Tibial nerve (tissue), 4 donors: Measurements from ENCODE around the gene SORCS2. TPM values are rescaled to one million over a fixed set of nuclear protein-coding genes. Genes with fewer than 3 reads are reported as not detected.

Experiments used
- DNase-seq, 2 donors: peaks; one replicate each; pipeline ENCODE4 v3.0.0-alpha.2; 2019; ENCODE audit warnings: low spot score in 2 of 2
- H3K27ac ChIP-seq, 4 donors: fragments of 200-600 bp; sonication (generic) in 3 of 4; one replicate each; pipeline ENCODE4 v1.5.1; 2017 to 2019; ENCODE audit warnings: mild to moderate bottlenecking in 1 of 4
- H3K27me3 ChIP-seq, 2 donors: fragments of 200-600 bp; sonication (generic) in 1 of 2; one replicate each; pipeline versions ENCODE4 v1.5.1 to v1.6.0; 2017 to 2019
- H3K36me3 ChIP-seq, 3 donors: fragments of 200-600 bp; sonication (generic); one replicate each; pipeline ENCODE4 v1.5.1; 2018 to 2019
- H3K4me1 ChIP-seq, 4 donors: fragments of 200-600 bp; sonication (generic) in 3 of 4; one replicate each; pipeline ENCODE4 v1.5.1; 2017 to 2019
- H3K4me3 ChIP-seq, 4 donors: fragments of 200-600 bp; sonication (generic) in 3 of 4; one replicate each; pipeline ENCODE4 v1.5.1; 2017 to 2019; ENCODE audit warnings: mild to moderate bottlenecking in 1 of 4, moderate library complexity in 1 of 4
- H3K9me3 ChIP-seq, 4 donors: fragments of 200-600 bp; sonication (generic) in 3 of 4; one replicate each; pipeline ENCODE4 v1.5.1; 2017 to 2019
- EP300 ChIP-seq, 2 donors: sonication (generic); formaldehyde crosslinking; IDR thresholded peaks; one replicate each; pipeline ENCODE4 v1.6.1; 2017; ENCODE audit warnings: antibody characterized with exemption in 2 of 2, mild to moderate bottlenecking in 1 of 2
- POLR2A ChIP-seq, 2 donors: fragments of 450-650 bp; IDR thresholded peaks; one replicate each; pipeline ENCODE4 v1.6.1; 2017; ENCODE audit warnings: antibody characterized with exemption in 2 of 2, mild to moderate bottlenecking in 2 of 2, moderate library complexity in 2 of 2
- WGBS, 2 donors: methylation state at CpG; one replicate each; pipeline ENCODE4 v1.1.5; 2018; 5-methylcytosine and 5-hydroxymethylcytosine counted together
- total RNA-seq, 4 donors: library from RNA; depleted of rRNA; stranded (reverse); fragments of >200 nt; gene quantifications; one replicate each; pipeline ENCODE4 v1.1.0, GENCODE V29; 2016
- TF ChIP-seq, protein P1 (sequence below), 5 experiments: fragments of 200-600 bp in 3 of 5; fragments of 450-650 bp in 2 of 5; sonication (generic) in 3 of 5; IDR thresholded peaks; one replicate each; pipeline ENCODE4 v1.5.1; 2016 to 2019; ENCODE audit warnings: antibody characterized with exemption in 5 of 5, mild to moderate bottlenecking in 3 of 5, moderate library complexity in 2 of 5

The SORCS2 gene
- total RNA-seq, 4 donors from 2014 or later = 15.6 to 48.9 (median 38.3) TPM

DNA sequence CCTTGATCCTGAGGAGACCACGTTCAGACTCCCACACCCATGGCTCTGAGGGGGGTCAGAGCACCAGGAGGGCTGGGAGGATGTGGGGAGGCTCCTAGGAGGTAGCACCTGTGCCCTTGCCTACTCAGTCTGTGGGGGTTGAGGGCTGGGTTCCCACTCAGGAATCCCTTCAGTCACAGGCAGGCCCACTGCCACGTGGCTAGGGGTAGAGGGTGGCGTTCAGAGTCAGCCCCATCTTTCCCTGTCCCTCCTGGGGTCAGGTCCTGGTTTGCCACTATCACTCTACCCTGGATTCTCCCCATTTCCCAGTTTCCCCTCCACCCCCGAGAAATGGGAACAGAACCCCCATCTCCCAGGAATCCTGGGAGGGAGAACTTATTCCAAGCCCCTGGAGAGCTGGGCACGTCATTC, 131.1 kb downstream of the SORCS2 start:
- H3K9me3 ChIP-seq = peaks cover 0 to 26% (median 3%) of the 10 kb centered on the region in 4 donors
- peaks cover 0 to 12% (median 0%) of the 10 kb centered on the region in 3 donors for H3K36me3 ChIP-seq
- H3K4me3 ChIP-seq = no peak overlapping the region
- H3K27ac ChIP-seq = peak overlapping the region in 2 of 4 donors; percentile 8 to 31
- H3K4me1 ChIP-seq = peaks cover 0 to 61% (median 11%) of the 10 kb centered on the region in 4 donors
- TF ChIP-seq, protein P1, sequence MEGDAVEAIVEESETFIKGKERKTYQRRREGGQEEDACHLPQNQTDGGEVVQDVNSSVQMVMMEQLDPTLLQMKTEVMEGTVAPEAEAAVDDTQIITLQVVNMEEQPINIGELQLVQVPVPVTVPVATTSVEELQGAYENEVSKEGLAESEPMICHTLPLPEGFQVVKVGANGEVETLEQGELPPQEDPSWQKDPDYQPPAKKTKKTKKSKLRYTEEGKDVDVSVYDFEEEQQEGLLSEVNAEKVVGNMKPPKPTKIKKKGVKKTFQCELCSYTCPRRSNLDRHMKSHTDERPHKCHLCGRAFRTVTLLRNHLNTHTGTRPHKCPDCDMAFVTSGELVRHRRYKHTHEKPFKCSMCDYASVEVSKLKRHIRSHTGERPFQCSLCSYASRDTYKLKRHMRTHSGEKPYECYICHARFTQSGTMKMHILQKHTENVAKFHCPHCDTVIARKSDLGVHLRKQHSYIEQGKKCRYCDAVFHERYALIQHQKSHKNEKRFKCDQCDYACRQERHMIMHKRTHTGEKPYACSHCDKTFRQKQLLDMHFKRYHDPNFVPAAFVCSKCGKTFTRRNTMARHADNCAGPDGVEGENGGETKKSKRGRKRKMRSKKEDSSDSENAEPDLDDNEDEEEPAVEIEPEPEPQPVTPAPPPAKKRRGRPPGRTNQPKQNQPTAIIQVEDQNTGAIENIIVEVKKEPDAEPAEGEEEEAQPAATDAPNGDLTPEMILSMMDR (IDR thresholded peaks at IDR 0.05) = no peak
- TF ChIP-seq POLR2A (IDR thresholded peaks at IDR 0.05) = no peak
- TF ChIP-seq EP300 (IDR thresholded peaks at IDR 0.05) = no peak
- 85 to 89% methylated on average over 5 of the region's 5 CpGs for WGBS, 2 donors
- no peak for DNase-seq
- no peaks in the 10 kb centered on the region for H3K27me3 ChIP-seq

DNA sequence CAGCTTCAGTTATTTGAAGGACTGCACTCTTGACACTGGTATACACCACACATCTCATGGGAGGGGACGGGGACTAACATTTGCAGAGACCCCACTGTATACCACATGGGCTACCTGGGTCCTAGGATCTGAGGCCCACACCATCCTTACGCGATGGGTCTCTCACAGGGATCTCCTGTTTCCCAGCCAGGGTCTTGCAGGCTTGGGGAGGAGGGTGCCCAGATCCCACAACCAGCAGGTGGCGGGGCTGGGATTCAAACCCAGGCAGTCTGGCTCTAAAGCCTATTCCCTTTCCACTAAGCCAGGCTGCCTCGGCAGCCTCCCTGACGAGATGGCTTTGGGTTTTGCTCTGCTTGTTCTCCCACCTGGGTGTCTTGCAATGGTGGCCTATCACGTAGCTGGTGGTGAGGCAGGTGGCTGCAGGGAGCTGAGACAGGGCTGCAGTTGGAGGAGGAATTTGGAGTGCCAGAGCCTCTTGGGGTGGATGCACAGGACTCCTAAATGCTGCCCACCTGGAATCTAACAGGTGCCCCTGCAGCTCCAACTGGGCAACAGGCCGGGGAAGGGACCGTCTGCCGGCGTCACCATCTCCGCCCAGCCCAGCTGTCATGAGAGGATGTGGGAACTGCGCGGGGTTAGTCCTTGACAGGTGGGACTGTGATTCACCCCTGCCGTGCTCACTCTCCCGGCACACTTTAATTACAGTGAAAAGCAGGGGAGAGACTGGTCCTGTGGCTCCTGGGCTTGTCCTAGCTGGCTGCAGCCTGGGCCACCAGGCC, 131.7 kb downstream of the SORCS2 start:
- Histone ChIP-seq H3K36me3 (peaks cover 0 to 6% (median 0%) of the 10 kb centered on the region in 3 donors), H3K27me3 (no peaks in the 10 kb centered on the region), H3K4me1 (peaks cover 0 to 66% (median 14%) of the 10 kb centered on the region in 4 donors), H3K27ac (peak overlapping the region in 1 of 4 donors; percentile 31), H3K4me3 (no peak overlapping the region), H3K9me3 (peaks cover 0 to 20% (median 1%) of the 10 kb centered on the region in 4 donors)
- DNase-seq = no peak
- WGBS, 2 donors = 80 to 84% methylated on average over 15 to 16 of the region's 16 CpGs
- TF ChIP-seq EP300 (IDR thresholded peaks at IDR 0.05) = no peak
- no peak for TF ChIP-seq POLR2A (IDR thresholded peaks at IDR 0.05)
- TF ChIP-seq, protein P1 (IDR thresholded peaks at IDR 0.05) = no peak

DNA sequence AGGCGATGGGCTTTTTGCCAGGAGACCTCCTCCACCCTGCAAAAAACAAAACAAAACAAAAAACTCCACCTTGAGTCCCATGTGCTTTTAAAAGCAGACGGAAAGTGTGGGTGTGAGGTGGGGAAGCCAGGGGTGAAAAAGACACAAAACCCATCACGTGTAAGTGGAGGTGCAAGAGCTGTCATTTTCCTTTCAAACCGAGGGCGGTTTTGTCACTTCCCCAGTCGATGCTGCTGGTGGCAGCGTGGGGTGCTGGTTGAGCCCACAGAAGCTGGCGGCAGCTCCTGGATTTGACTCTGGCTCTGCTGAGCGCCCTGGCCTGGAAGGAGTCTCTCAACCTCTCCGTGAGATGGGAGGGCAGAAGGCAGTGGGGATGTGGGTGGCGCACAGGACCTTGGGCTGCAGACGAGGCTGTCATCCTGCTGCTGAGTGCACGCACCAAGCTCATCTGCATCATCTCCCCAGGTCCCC, 132.3 kb downstream of the SORCS2 start:
- H3K36me3 ChIP-seq = no peaks in the 10 kb centered on the region
- H3K4me1 ChIP-seq = peaks cover 0 to 73% (median 15%) of the 10 kb centered on the region in 4 donors
- TF ChIP-seq POLR2A (IDR thresholded peaks at IDR 0.05) = no peak
- TF ChIP-seq, protein P1 (IDR thresholded peaks at IDR 0.05) = no peak
- no peak for TF ChIP-seq EP300 (IDR thresholded peaks at IDR 0.05)
- no peaks in the 10 kb centered on the region for H3K27me3 ChIP-seq
- H3K9me3 ChIP-seq = peaks cover 0 to 14% (median 0%) of the 10 kb centered on the region in 4 donors
- 44 to 66% methylated on average over 13 of the region's 13 CpGs for WGBS, 2 donors
- no peak overlapping the region for H3K27ac ChIP-seq
- no peak for DNase-seq
- H3K4me3 ChIP-seq = no peak overlapping the region

DNA sequence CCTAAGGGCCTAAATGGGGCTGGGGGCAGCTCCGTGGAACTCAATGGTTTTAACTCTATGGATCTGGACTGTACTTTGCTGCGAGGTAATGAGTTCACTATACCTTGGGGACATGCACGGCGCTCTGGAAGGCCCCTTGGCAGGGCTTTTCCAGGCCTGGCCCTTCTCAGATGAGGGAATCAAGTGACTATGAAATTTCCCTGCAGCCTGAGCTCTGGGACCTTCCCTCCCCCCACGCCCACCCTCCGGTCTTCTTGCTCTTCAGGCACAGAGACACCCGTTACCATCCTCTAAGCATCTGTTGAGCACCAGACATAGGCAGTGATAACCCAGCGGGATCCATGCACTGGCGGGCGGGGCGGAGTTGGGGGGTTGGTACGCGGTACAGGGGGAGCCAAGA, 133.2 kb downstream of the SORCS2 start:
- Histone ChIP-seq H3K27me3 (no peaks in the 10 kb centered on the region), H3K4me3 (no peak overlapping the region), H3K4me1 (peaks cover 0 to 77% (median 15%) of the 10 kb centered on the region in 4 donors), H3K36me3 (no peaks in the 10 kb centered on the region), H3K9me3 (peaks cover 0 to 5% (median 0%) of the 10 kb centered on the region in 4 donors), H3K27ac (no peak overlapping the region)
- TF ChIP-seq, protein P1 (IDR thresholded peaks at IDR 0.05) = no peak
- TF ChIP-seq EP300 (IDR thresholded peaks at IDR 0.05) = no peak
- TF ChIP-seq POLR2A (IDR thresholded peaks at IDR 0.05) = no peak
- DNase-seq = no peak
- 70 to 82% methylated on average over 13 of the region's 13 CpGs for WGBS, 2 donors

DNA sequence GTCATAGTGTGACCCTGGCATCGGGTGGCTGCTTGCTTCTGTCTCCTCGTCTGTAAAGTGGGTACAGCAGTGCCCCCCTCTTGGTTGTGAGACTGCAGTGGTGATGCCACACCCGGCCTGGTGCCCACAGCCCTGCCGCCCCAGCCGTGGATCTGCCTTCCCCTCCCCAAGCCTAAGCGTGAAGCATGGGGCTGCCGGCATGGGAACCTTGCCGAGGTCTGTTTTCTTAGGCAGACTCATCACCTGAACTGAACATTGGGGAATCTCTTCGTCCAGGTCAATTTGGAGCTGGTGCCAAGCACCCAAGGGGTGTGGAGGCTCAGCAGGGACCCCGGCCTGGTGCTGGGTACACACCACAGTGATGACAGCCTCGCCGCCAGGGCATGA, 134.0 kb downstream of the SORCS2 start:
- H3K4me1 ChIP-seq = peaks cover 0 to 80% (median 15%) of the 10 kb centered on the region in 4 donors
- H3K36me3 ChIP-seq = no peaks in the 10 kb centered on the region
- WGBS, 2 donors = 58 to 70% methylated on average over 2 to 12 of the region's 12 CpGs
- H3K27ac ChIP-seq = peak overlapping the region in 2 of 4 donors; percentile 58 to 69
- TF ChIP-seq POLR2A (IDR thresholded peaks at IDR 0.05) = no peak
- no peak for TF ChIP-seq EP300 (IDR thresholded peaks at IDR 0.05)
- TF ChIP-seq, protein P1 (IDR thresholded peaks at IDR 0.05) = no peak
- no peaks in the 10 kb centered on the region for H3K27me3 ChIP-seq
- DNase-seq = no peak
- no peaks in the 10 kb centered on the region for H3K9me3 ChIP-seq
- H3K4me3 ChIP-seq = no peak overlapping the region
